ENCODE measurements around the gene ATAD3B. TPM values are rescaled to one million over a fixed set of nuclear protein-coding genes. Genes with fewer than 3 reads are reported as not detected.
"Not testable (repeated sequence)": the region's sequence is repeated elsewhere in the genome, so short reads cannot be mapped to it uniquely, and the experiment has no call there.

The ATAD3B gene
- total and polyA plus RNA-seq, 7 experiments from 2014 or later, result 4.5 to 53.8 (median 45.5) TPM

DNA sequence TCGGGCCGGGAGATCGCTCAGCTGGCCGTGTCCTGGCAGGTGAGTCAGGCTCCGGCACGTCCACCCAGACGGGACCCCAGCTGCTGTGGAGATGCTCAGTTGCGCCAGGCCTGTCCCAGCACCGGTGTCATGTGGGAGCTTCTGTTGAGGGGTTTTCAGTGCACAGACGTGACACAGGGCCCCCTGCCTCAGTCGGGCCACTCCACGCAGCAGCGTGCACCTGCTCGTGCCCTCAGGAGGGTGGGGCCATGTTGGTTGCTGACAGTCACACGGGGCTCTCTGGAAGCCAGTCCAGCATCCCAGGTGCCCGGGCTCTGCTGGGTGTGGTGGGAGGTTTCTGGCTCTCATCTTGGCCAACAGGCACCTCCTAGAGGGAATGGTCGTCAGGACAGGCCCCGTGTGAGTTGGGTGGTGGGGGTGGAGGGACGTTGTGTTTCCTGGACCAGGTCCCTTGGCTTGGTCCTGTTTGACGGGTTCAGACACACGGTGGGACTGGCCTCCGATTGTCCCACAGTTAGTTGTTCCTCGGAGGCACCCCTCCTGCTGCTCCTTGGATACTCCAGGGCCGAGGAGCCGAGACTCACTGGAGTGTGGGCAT, 19.2 kb downstream of the ATAD3B start:
- intact Hi-C loops (cut with micrococcal nuclease), result no loop called here
- ChIA-PET POLR2A (no interaction called here), CTCF (no interaction called here)
- DNase-seq (no peak), ATAC-seq (no peak)
- Histone ChIP-seq H3K27ac (ENCODE audit: low read depth, low read length) (no peak overlapping the region), H3K36me3 (ENCODE audit: control insufficient read depth in 2 of 3, insufficient read depth in 3 of 3, low read length in 3 of 3) (peaks cover 0 to 75% (median 5%) of the 10 kb centered on the region in 3 experiments), H3K27me3 (ENCODE audit: control insufficient read depth in 2 of 2, insufficient read depth in 2 of 2, low read length in 2 of 2) (no peaks in the 10 kb centered on the region), H3K4me3 (ENCODE audit: low read length) (no peak overlapping the region), H3K9me3 (ENCODE audit: control insufficient read depth in 2 of 3, low read length in 3 of 3) (peaks cover 0 to 13% (median 0%) of the 10 kb centered on the region in 3 experiments), H3K4me1 (ENCODE audit: control insufficient read depth in 2 of 2, insufficient read depth in 2 of 2, low read length in 2 of 2) (no peaks in the 10 kb centered on the region)
- H3K4me3 Mint-ChIP-seq, result no peak overlapping the region
- no peak overlapping the region for H3K27ac Mint-ChIP-seq
- H3K36me3 Mint-ChIP-seq, result peaks cover 5 to 45% (median 21%) of the 10 kb centered on the region in 5 donors
- peaks cover 0 to 16% (median 7%) of the 10 kb centered on the region in 11 donors for H3K9me3 Mint-ChIP-seq
- H3K27me3 Mint-ChIP-seq, result no peaks in the 10 kb centered on the region
- no peaks in the 10 kb centered on the region for H3K4me1 Mint-ChIP-seq

DNA sequence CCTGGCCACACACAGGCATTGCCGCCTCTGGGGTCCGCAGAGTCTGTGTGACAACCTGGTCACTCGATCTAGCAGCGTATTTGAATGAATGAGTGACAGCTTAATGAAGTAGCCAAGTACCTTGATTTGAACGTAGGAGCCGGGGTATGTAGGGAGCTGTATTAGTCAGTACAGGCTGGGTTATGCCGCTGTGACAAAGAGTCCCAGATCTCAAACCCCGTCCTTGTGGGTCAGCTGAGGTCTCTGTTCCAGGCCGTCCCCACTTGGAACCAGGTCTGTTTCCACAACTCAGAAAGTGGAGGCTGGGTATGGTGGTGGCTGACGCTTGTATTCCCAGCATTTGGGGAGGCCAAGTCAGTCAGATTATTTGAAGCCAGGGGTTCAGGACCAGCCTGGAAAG, 20.0 kb downstream of the ATAD3B start:
- no peak overlapping the region for H3K4me3 ChIP-seq (ENCODE audit: low read length)
- DNase-seq, result no peak
- H3K4me1 ChIP-seq (ENCODE audit: control insufficient read depth in 2 of 2, insufficient read depth in 2 of 2, low read length in 2 of 2), result no peaks in the 10 kb centered on the region
- ATAC-seq, result no peak
- intact Hi-C loops (cut with micrococcal nuclease), result no loop called here
- ChIA-PET CTCF (no interaction called here), POLR2A (no interaction called here)
- peaks cover 0 to 16% (median 7%) of the 10 kb centered on the region in 11 donors for H3K9me3 Mint-ChIP-seq
- H3K4me1 Mint-ChIP-seq, result no peaks in the 10 kb centered on the region
- peaks cover 0 to 75% (median 5%) of the 10 kb centered on the region in 3 experiments for H3K36me3 ChIP-seq (ENCODE audit: control insufficient read depth in 2 of 3, insufficient read depth in 3 of 3, low read length in 3 of 3)
- peaks cover 5 to 45% (median 21%) of the 10 kb centered on the region in 5 donors for H3K36me3 Mint-ChIP-seq
- peaks cover 0 to 13% (median 0%) of the 10 kb centered on the region in 3 experiments for H3K9me3 ChIP-seq (ENCODE audit: control insufficient read depth in 2 of 3, low read length in 3 of 3)
- H3K27me3 ChIP-seq (ENCODE audit: control insufficient read depth in 2 of 2, insufficient read depth in 2 of 2, low read length in 2 of 2), result no peaks in the 10 kb centered on the region
- no peak overlapping the region for H3K4me3 Mint-ChIP-seq
- H3K27ac ChIP-seq (ENCODE audit: low read depth, low read length), result no peak overlapping the region
- H3K27ac Mint-ChIP-seq, result no peak overlapping the region
- no peaks in the 10 kb centered on the region for H3K27me3 Mint-ChIP-seq

DNA sequence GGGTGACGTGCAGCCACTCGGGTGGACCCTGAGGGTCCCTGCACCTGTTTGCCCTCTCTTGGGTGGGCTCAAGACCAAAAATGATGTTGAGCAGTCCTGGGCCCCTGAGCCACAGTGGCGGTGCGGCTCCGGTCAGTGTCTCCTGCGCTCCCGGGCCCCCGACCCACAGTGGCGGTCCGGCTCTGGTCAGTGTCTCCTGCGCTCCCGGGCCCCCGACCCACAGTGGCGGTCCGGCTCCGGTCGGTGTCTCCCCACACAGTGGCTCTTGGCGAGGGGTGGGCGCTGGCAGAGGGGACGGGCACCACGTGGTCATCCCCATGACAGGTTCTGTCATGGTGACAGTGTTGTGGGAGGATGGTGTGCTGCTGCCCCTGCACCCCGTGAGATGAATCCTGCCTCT, 22.7 kb downstream of the ATAD3B start:
- POLR2A ChIA-PET; H3K4me1 Mint-ChIP-seq; H3K4me3 Mint-ChIP-seq; ATAC-seq; intact Hi-C loops (cut with micrococcal nuclease); H3K27me3 ChIP-seq (ENCODE audit: control insufficient read depth in 2 of 2, insufficient read depth in 2 of 2, low read length in 2 of 2); H3K4me1 ChIP-seq (ENCODE audit: control insufficient read depth in 2 of 2, insufficient read depth in 2 of 2, low read length in 2 of 2); H3K4me3 ChIP-seq (ENCODE audit: low read length); CTCF ChIA-PET; H3K27ac Mint-ChIP-seq; DNase-seq; H3K27me3 Mint-ChIP-seq; H3K27ac ChIP-seq (ENCODE audit: low read depth, low read length): not testable (repeated sequence)
- Histone ChIP-seq H3K9me3 (ENCODE audit: control insufficient read depth in 2 of 3, low read length in 3 of 3) (peaks cover 0 to 13% (median 0%) of the 10 kb centered on the region in 3 experiments), H3K36me3 (ENCODE audit: control insufficient read depth in 2 of 3, insufficient read depth in 3 of 3, low read length in 3 of 3) (peaks cover 0 to 56% (median 0%) of the 10 kb centered on the region in 3 experiments)
- Mint-ChIP-seq H3K9me3 (peaks cover 0 to 16% (median 7%) of the 10 kb centered on the region in 11 donors), H3K36me3 (peaks cover 5 to 45% (median 21%) of the 10 kb centered on the region in 5 donors)

DNA sequence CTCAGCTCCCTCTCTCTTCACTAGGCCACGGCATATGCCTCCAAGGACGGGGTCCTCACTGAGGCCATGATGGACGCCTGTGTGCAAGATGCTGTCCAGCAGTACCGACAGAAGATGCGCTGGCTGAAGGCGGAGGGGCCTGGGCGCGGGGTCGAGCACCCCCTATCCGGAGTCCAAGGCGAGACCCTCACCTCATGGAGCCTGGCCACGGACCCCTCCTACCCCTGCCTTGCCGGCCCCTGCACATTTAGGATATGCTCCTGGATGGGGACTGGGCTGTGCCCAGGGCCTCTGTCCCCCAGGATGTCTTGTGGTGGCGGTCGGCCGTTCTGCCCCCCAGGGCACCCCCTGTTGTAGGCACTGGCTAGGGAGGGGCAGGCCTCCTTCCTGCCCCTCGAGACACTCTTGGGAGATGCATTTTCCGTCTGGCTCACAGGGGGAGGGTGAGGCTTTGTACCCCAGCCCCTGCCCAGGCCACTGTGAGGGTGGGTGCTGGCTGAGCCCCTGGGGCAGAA, 24.0 kb downstream of the ATAD3B start:
- H3K4me1 Mint-ChIP-seq; intact Hi-C loops (cut with micrococcal nuclease); H3K4me1 ChIP-seq (ENCODE audit: control insufficient read depth in 2 of 2, insufficient read depth in 2 of 2, low read length in 2 of 2); CTCF ChIA-PET; H3K27ac ChIP-seq (ENCODE audit: low read depth, low read length); H3K27me3 ChIP-seq (ENCODE audit: control insufficient read depth in 2 of 2, insufficient read depth in 2 of 2, low read length in 2 of 2); H3K27me3 Mint-ChIP-seq; POLR2A ChIA-PET; H3K27ac Mint-ChIP-seq; H3K4me3 ChIP-seq (ENCODE audit: low read length); ATAC-seq; H3K4me3 Mint-ChIP-seq; DNase-seq: not testable (repeated sequence)
- Mint-ChIP-seq H3K9me3 (peaks cover 0 to 16% (median 7%) of the 10 kb centered on the region in 11 donors), H3K36me3 (peaks cover 5 to 35% (median 21%) of the 10 kb centered on the region in 5 donors)
- Histone ChIP-seq H3K36me3 (ENCODE audit: control insufficient read depth in 2 of 3, insufficient read depth in 3 of 3, low read length in 3 of 3) (peaks cover 0 to 44% (median 0%) of the 10 kb centered on the region in 3 experiments), H3K9me3 (ENCODE audit: control insufficient read depth in 2 of 3, low read length in 3 of 3) (peaks cover 0 to 13% (median 0%) of the 10 kb centered on the region in 3 experiments)

DNA sequence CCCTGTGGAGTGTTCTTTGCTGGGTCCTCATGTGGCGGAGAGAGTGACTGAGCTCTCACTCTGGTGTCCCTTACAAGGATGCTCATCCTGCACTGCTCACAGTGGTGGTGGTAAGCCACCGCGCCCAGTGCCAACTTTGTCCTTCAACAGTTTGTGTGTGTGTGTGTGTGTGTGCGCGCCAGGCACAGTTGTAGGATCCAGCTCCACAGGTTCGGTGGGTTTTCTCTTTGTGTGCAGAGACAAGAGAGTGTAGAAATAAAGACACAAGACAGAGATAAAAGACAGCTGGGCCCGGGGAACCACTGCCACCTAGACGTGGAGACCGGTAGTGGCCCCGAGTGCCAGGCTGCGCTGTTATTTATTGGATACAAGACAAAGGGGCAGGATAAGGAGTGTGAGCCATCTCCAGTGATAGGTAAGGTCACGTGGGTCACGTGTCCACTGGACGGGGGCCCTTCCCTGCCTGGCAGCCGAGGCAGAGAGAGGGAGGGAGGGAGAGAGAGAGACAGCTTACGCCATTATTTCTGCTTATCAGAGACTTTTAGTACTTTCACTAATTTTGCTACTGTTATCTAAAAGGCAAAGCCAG, 33.3 kb downstream of the ATAD3B start:
- H3K27ac Mint-ChIP-seq, result peak overlapping the region; percentile 71 to 94 (median 89)
- H3K27me3 ChIP-seq (ENCODE audit: control insufficient read depth in 2 of 2, insufficient read depth in 2 of 2, low read length in 2 of 2); H3K9me3 Mint-ChIP-seq; H3K4me1 ChIP-seq (ENCODE audit: control insufficient read depth in 2 of 2, insufficient read depth in 2 of 2, low read length in 2 of 2); H3K27me3 Mint-ChIP-seq; H3K36me3 Mint-ChIP-seq; H3K9me3 ChIP-seq (ENCODE audit: control insufficient read depth in 2 of 3, low read length in 3 of 3); H3K36me3 ChIP-seq (ENCODE audit: control insufficient read depth in 2 of 3, insufficient read depth in 3 of 3, low read length in 3 of 3): not testable (repeated sequence)
- peak overlapping the region; percentile 45 for H3K27ac ChIP-seq (ENCODE audit: low read depth, low read length)
- intact Hi-C loops (cut with micrococcal nuclease), result loop anchor here (2.0 kb wide), 1 partner anchor 106 kb away; the partner anchor contains the start of gene CCNL2 (in 2 of the 2)
- H3K4me1 Mint-ChIP-seq, result peaks cover 8 to 18% (median 12%) of the 10 kb centered on the region in 7 donors
- DNase-seq, result peak; percentile 52 to 77 (median 73)
- peak overlapping the region; percentile 74 to 95 (median 86) for H3K4me3 Mint-ChIP-seq
- H3K4me3 ChIP-seq (ENCODE audit: low read length), result peak overlapping the region; percentile 30
- ChIA-PET CTCF (interaction anchor here (0.6 to 1.2 kb wide), 5 partner anchors 17 to 318 kb away, joined by 3 to 4 read pairs (median 3); no protein-coding TSS in a partner anchor), POLR2A (interaction anchor here (0.6 to 1.2 kb wide), 3 partner anchors 69 to 111 kb away, joined by 3 read pairs; partner anchors contain the start of gene MIB2)
- peak; percentile 75 for ATAC-seq

DNA sequence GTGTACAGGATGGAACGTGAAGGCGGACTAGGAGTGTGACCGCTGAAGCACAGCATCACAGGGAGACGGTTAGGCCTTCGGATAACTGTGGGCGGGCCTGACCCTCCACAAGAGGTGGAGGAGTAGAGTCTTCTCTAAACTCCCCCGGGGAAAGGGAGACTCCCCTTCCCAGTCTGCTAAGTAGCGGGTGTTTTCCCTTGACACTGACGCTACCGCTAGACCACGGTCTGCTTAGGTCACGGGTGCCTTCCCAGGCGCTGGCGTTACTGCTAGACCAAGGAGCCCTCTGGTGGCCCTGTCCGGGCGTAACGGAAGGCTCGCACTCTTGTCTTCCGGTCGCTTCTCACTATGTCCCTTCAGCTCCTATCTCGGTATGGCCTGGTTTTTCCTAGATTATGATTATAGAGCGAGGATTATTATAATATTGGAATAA, 33.8 kb downstream of the ATAD3B start:
- Mint-ChIP-seq H3K4me1 (peaks cover 8 to 18% (median 12%) of the 10 kb centered on the region in 7 donors), H3K4me3 (peak overlapping the region; percentile 74 to 95 (median 86)), H3K27ac (peak overlapping the region; percentile 71 to 94 (median 89))
- H3K27me3 ChIP-seq (ENCODE audit: control insufficient read depth in 2 of 2, insufficient read depth in 2 of 2, low read length in 2 of 2); H3K9me3 ChIP-seq (ENCODE audit: control insufficient read depth in 2 of 3, low read length in 3 of 3); H3K36me3 Mint-ChIP-seq; H3K36me3 ChIP-seq (ENCODE audit: control insufficient read depth in 2 of 3, insufficient read depth in 3 of 3, low read length in 3 of 3); DNase-seq; H3K4me1 ChIP-seq (ENCODE audit: control insufficient read depth in 2 of 2, insufficient read depth in 2 of 2, low read length in 2 of 2); H3K9me3 Mint-ChIP-seq; H3K27me3 Mint-ChIP-seq: not testable (repeated sequence)
- CTCF ChIA-PET, result interaction anchor here (1.1 to 1.2 kb wide), 2 partner anchors 16 to 64 kb away, joined by 3 read pairs; no protein-coding TSS in a partner anchor
- Histone ChIP-seq H3K4me3 (ENCODE audit: low read length) (peak overlapping the region; percentile 30), H3K27ac (ENCODE audit: low read depth, low read length) (peak overlapping the region; percentile 45)
- peak; percentile 75 for ATAC-seq
- intact Hi-C loops (cut with micrococcal nuclease), result loop anchor here (2.0 kb wide), 1 partner anchor 107 kb away; the partner anchor contains the start of gene CCNL2 (in 2 of the 2)
- POLR2A ChIA-PET, result interaction anchor here (1.2 kb wide), 1 partner anchor 110 kb away, joined by 3 read pairs; the partner anchor contains the start of gene MIB2
